Muscle layer of colon (tissue), 2 donors: Measurements from ENCODE around the gene PGM1.

Experiments used
- H3K27ac ChIP-seq: one replicate; pipeline ENCODE4 v1.7.0; 2013; ENCODE audit warnings: low read depth, mild to moderate bottlenecking, low read length, moderate library complexity
- H3K27me3 ChIP-seq, 2 donors: one replicate each; pipeline ENCODE4 v1.7.0; 2013; ENCODE audit warnings: low read length in 2 of 2, mild to moderate bottlenecking in 2 of 2; ENCODE audit not compliant: insufficient read depth in 2 of 2, control insufficient read depth in 1 of 2
- H3K36me3 ChIP-seq: one replicate; pipeline ENCODE4 v1.7.0; 2013; ENCODE audit warnings: mild to moderate bottlenecking, low read length; ENCODE audit not compliant: insufficient read depth
- H3K4me1 ChIP-seq: one replicate; pipeline ENCODE4 v1.7.0; 2013; ENCODE audit warnings: mild to moderate bottlenecking, low read length; ENCODE audit not compliant: insufficient read depth
- H3K4me3 ChIP-seq, 2 donors: one replicate each; pipeline ENCODE4 v1.7.0; 2013; ENCODE audit warnings: low read length in 2 of 2, low read depth in 1 of 2, mild to moderate bottlenecking in 1 of 2, moderate library complexity in 1 of 2
- H3K9ac ChIP-seq: one replicate; pipeline ENCODE4 v1.7.0; 2013; ENCODE audit warnings: low read length
- H3K9me3 ChIP-seq: one replicate; pipeline ENCODE4 v1.7.0; 2013; ENCODE audit warnings: mild to moderate bottlenecking, low read length
- donor health status: abdominal sarcoma.
- donor health status: Adenocarcinoma of cecum.

Gene PGM1

GRCh38 chr1:63620671-63621070 is 27.5 kb downstream of the PGM1 start:
- no peak overlapping the region for H3K4me3 ChIP-seq
- no peaks in the 10 kb centered on the region for H3K27me3 ChIP-seq
- no peak overlapping the region for H3K27ac ChIP-seq
- H3K9me3 ChIP-seq, result no peaks in the 10 kb centered on the region
- peaks cover 20% of the 10 kb centered on the region for H3K4me1 ChIP-seq
- H3K9ac ChIP-seq, result no peak overlapping the region
- H3K36me3 ChIP-seq, result no peaks in the 10 kb centered on the region

GRCh38 chr1:63621075-63621474 is 27.9 kb downstream of the PGM1 start:
- Histone ChIP-seq H3K36me3 (no peaks in the 10 kb centered on the region), H3K27me3 (no peaks in the 10 kb centered on the region), H3K9ac (no peak overlapping the region), H3K4me1 (peaks cover 20% of the 10 kb centered on the region), H3K4me3 (no peak overlapping the region), H3K27ac (peak overlapping the region; percentile 4), H3K9me3 (no peaks in the 10 kb centered on the region)

- Histone ChIP-seq H3K27me3 (no peaks in the 10 kb centered on the region), H3K9me3 (no peaks in the 10 kb centered on the region), H3K9ac (no peak overlapping the region), H3K36me3 (no peaks in the 10 kb centered on the region), H3K4me1 (peaks cover 22% of the 10 kb centered on the region), H3K27ac (peak overlapping the region; percentile 4), H3K4me3 (no peak overlapping the region)
Measured at GRCh38 chr1:63621698-63622097, 28.5 kb downstream of the PGM1 start.

- Histone ChIP-seq H3K9me3 (no peaks in the 10 kb centered on the region), H3K27me3 (no peaks in the 10 kb centered on the region), H3K27ac (no peak overlapping the region), H3K9ac (no peak overlapping the region), H3K36me3 (no peaks in the 10 kb centered on the region), H3K4me1 (peaks cover 22% of the 10 kb centered on the region), H3K4me3 (no peak overlapping the region)
Measured at GRCh38 chr1:63622849-63623566, 29.8 kb downstream of the PGM1 start.

GRCh38 chr1:63623952-63624351 is 30.7 kb downstream of the PGM1 start:
- no peak overlapping the region for H3K4me3 ChIP-seq
- no peaks in the 10 kb centered on the region for H3K9me3 ChIP-seq
- H3K27ac ChIP-seq, result no peak overlapping the region
- H3K4me1 ChIP-seq, result peaks cover 22% of the 10 kb centered on the region
- H3K27me3 ChIP-seq, result no peaks in the 10 kb centered on the region
- no peak overlapping the region for H3K9ac ChIP-seq
- no peaks in the 10 kb centered on the region for H3K36me3 ChIP-seq

DNA sequence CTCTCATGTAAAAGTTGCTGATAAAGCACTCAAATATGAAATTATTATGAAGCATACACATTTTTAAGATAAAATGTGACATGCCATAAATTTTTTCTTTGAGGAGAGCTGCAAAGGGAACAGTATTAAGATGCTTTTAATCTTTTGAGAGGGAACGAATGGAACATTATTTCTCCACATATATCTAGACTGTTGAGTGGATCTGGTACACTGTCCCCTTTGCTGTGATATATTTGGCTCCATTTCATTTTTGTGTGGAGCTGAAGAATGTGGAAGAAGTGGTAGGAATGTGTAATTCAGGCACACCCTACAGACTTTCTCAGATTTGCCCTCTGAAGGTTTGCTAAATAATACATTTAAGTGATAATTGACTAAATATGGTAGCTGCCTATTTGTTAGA is 31.7 kb downstream of the PGM1 start:
- peaks cover 22% of the 10 kb centered on the region for H3K4me1 ChIP-seq
- H3K4me3 ChIP-seq, result no peak overlapping the region
- H3K36me3 ChIP-seq, result peaks cover 7% of the 10 kb centered on the region
- no peak overlapping the region for H3K27ac ChIP-seq
- no peaks in the 10 kb centered on the region for H3K9me3 ChIP-seq
- no peak overlapping the region for H3K9ac ChIP-seq
- H3K27me3 ChIP-seq, result no peaks in the 10 kb centered on the region

DNA sequence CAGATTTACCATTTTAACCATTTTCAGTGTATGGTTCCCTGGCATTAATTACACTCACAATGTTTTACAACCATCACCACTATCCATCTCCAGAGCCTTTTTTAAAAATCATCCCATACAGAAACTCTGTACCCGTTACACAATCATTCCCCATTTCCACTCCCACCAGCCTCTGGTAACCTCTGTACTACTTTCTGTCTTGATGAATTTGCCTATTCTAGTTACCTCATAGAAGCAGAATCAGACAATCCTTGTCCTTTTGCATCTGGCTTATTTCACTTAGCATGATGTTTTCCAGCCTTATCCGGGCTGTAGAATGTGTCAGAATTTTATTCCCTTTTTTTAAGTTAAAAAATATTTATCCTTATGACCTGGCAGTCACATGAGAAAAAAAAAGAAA is 33.0 kb downstream of the PGM1 start:
- Histone ChIP-seq H3K27me3 (no peaks in the 10 kb centered on the region), H3K4me1 (peaks cover 19% of the 10 kb centered on the region), H3K4me3 (no peak overlapping the region), H3K36me3 (peaks cover 12% of the 10 kb centered on the region), H3K9ac (no peak overlapping the region), H3K9me3 (no peaks in the 10 kb centered on the region), H3K27ac (no peak overlapping the region)

GRCh38 chr1:63628607-63629006 is 35.4 kb downstream of the PGM1 start:
- peaks cover 12% of the 10 kb centered on the region for H3K36me3 ChIP-seq
- H3K27me3 ChIP-seq, result no peaks in the 10 kb centered on the region
- H3K9ac ChIP-seq, result no peak overlapping the region
- H3K4me1 ChIP-seq, result peaks cover 10% of the 10 kb centered on the region
- H3K4me3 ChIP-seq, result no peak overlapping the region
- H3K27ac ChIP-seq, result no peak overlapping the region
- H3K9me3 ChIP-seq, result no peaks in the 10 kb centered on the region

DNA sequence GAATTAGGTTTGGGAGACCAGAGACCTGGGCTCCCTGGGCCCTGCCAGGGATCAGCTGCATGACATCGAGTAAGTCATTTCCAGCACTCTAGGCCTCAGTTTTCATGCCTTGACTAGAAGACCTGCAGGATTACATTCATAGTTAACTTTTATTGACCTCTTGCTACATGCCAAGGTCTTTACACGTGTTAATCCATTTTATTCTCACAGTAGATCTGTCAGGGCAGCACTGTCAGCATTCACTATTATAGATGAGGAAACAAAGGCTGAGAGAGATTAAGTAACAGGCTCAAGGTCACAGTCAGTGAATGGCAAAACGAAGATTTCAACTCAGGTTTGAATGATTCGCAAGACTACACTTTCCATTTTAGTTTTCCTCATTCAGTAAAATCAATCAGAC is 37.0 kb downstream of the PGM1 start:
- peaks cover 10% of the 10 kb centered on the region for H3K4me1 ChIP-seq
- peaks cover 12% of the 10 kb centered on the region for H3K36me3 ChIP-seq
- no peak overlapping the region for H3K4me3 ChIP-seq
- no peaks in the 10 kb centered on the region for H3K9me3 ChIP-seq
- H3K9ac ChIP-seq, result no peak overlapping the region
- no peaks in the 10 kb centered on the region for H3K27me3 ChIP-seq
- H3K27ac ChIP-seq, result no peak overlapping the region

GRCh38 chr1:63630666-63631065 is 37.5 kb downstream of the PGM1 start:
- peaks cover 12% of the 10 kb centered on the region for H3K36me3 ChIP-seq
- H3K27me3 ChIP-seq, result no peaks in the 10 kb centered on the region
- H3K27ac ChIP-seq, result no peak overlapping the region
- no peaks in the 10 kb centered on the region for H3K9me3 ChIP-seq
- peaks cover 8% of the 10 kb centered on the region for H3K4me1 ChIP-seq
- H3K4me3 ChIP-seq, result no peak overlapping the region
- no peak overlapping the region for H3K9ac ChIP-seq

- Histone ChIP-seq H3K36me3 (peaks cover 21% of the 10 kb centered on the region), H3K4me3 (no peak overlapping the region), H3K27ac (no peak overlapping the region)
Measured at GRCh38 chr1:63632110-63632509, 38.9 kb downstream of the PGM1 start.

GRCh38 chr1:63633281-63633680 is 40.1 kb downstream of the PGM1 start:
- Histone ChIP-seq H3K36me3 (peaks cover 32% of the 10 kb centered on the region), H3K4me3 (no peak overlapping the region), H3K4me1 (no peaks in the 10 kb centered on the region), H3K27ac (no peak overlapping the region), H3K9ac (no peak overlapping the region), H3K9me3 (no peaks in the 10 kb centered on the region), H3K27me3 (no peaks in the 10 kb centered on the region)

More at GRCh38 chr1:63632110-63632509, 38.9 kb downstream of the PGM1 start:
- Histone ChIP-seq H3K9ac (no peak overlapping the region), H3K4me1 (no peaks in the 10 kb centered on the region), H3K9me3 (no peaks in the 10 kb centered on the region), H3K27me3 (no peaks in the 10 kb centered on the region)
